Hepatocyte (in vitro differentiated cells): ENCODE measurements around the gene DOCK1. TPM values are rescaled to one million over a fixed set of nuclear protein-coding genes. Genes with fewer than 3 reads are reported as not detected.
A peak's percentile ranks its signal among the peaks of the same experiment; 100 is the strongest.

ENCODE experiments used
- DNase-seq: peaks from one replicate; pipeline ENCODE4 v3.0.0-alpha.2; 2016; ENCODE audit warnings: low spot score
- H2AFZ ChIP-seq: fragments of 200-600 bp; sonication (generic); 2 replicates; pipeline ENCODE4 v1.6.0; 2016; ENCODE audit warnings: antibody characterized with exemption, mild to moderate bottlenecking
- H3K27ac ChIP-seq: fragments of 200-600 bp; sonication (generic); 2 replicates; pipeline ENCODE4 v1.5.1; 2016; ENCODE audit warnings: mild to moderate bottlenecking
- H3K27me3 ChIP-seq: fragments of 200-600 bp; sonication (generic); 2 replicates; pipeline ENCODE4 v1.6.1; 2016
- H3K36me3 ChIP-seq: fragments of 200-600 bp; sonication (generic); replicated peaks from 2 replicates; pipeline ENCODE4 v1.5.1; 2016; ENCODE audit warnings: low read depth; ENCODE audit not compliant: insufficient read depth
- H3K4me1 ChIP-seq: fragments of 200-600 bp; sonication (generic); 2 replicates; pipeline ENCODE4 v1.5.1; 2016; ENCODE audit warnings: mild to moderate bottlenecking, moderate library complexity; ENCODE audit not compliant: insufficient read depth
- H3K4me2 ChIP-seq: fragments of 200-600 bp; sonication (generic); 2 replicates; pipeline ENCODE4 v1.6.0; 2016
- H3K4me3 ChIP-seq: fragments of 200-600 bp; sonication (generic); 2 replicates; pipeline ENCODE4 v1.5.1; 2016; ENCODE audit warnings: mild to moderate bottlenecking
- H3K79me2 ChIP-seq: fragments of 200-600 bp; sonication (generic); 2 replicates; pipeline ENCODE4 v1.6.0; 2017; ENCODE audit warnings: mild to moderate bottlenecking
- H3K9me2 ChIP-seq: fragments of 200-600 bp; sonication (generic); replicated peaks from 2 replicates; pipeline ENCODE4 v1.6.0; 2017; ENCODE audit warnings: mild to moderate bottlenecking; ENCODE audit not compliant: insufficient read depth
- H3K9me3 ChIP-seq: fragments of 200-600 bp; sonication (generic); 2 replicates; pipeline ENCODE4 v1.5.1; 2016; ENCODE audit warnings: low read depth, mild to moderate bottlenecking
- H4K20me1 ChIP-seq: fragments of 200-600 bp; sonication (generic); 2 replicates; pipeline ENCODE4 v1.6.0; 2016; ENCODE audit warnings: mild to moderate bottlenecking; ENCODE audit not compliant: insufficient read depth, poor library complexity, severe bottlenecking
- EZH2 ChIP-seq: fragments of 200-600 bp; sonication (generic); IDR thresholded peaks from 2 replicates; pipeline ENCODE4 v1.6.1; 2016; ENCODE audit warnings: antibody characterized with exemption, mild to moderate bottlenecking, borderline replicate concordance
- EZH2phosphoT487 ChIP-seq: fragments of 200-600 bp; sonication (generic); IDR thresholded peaks from one replicate; pipeline ENCODE4 v1.6.1; 2018; ENCODE audit warnings: antibody characterized with exemption, mild to moderate bottlenecking, low read depth, moderate library complexity; ENCODE audit not compliant: unreplicated experiment, severe bottlenecking
- WGBS: methylation state at CpG from one replicate; pipeline ENCODE4 v1.1.6; 2016; ENCODE audit warnings: low lambda C conversion rate; ENCODE audit errors: missing lambda C conversion rate; 5-methylcytosine and 5-hydroxymethylcytosine counted together
- polyA plus RNA-seq: library from polyadenylated mRNA; unstranded; fragments of >200 nt; fragmentation: Nextera tagmentation; extraction: Ambion mirVana; gene quantifications from 2 replicates; pipeline ENCODE4 v1.2.1, GENCODE V29; 2016
- total RNA-seq: library from RNA; depleted of rRNA; stranded (reverse); fragments of >200 nt; gene quantifications from 2 replicates; pipeline ENCODE4 v1.2.3, GENCODE V29; 2014
- TF ChIP-seq, protein P1 (sequence below): fragments of 200-600 bp; sonication (generic); IDR thresholded peaks from 2 replicates; pipeline ENCODE4 v1.5.1; 2016; ENCODE audit warnings: antibody characterized with exemption, mild to moderate bottlenecking; ENCODE audit not compliant: poor library complexity

DOCK1 gene
- total and polyA plus RNA-seq, 2 experiments from 2014 or later, result 16.0 to 55.5 TPM

DNA sequence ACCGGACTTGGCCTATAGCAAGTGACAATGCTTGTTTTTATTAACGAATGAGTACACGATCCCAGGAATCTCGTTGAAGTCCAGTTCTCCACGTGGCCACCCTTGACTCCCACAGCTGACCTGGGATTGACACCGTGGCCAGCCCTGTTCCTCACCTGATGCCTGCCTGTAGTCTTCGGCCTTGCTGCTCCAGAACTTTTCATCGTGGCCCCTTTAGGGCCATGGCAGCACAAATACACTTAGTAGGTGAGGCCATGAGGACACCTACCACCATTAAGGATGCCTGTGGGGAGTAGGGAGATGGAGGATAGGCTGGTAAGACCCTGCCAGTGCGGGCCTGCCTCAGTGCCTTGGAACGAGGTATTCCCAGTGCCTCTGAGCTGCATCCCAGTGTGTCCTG is 321.8 kb downstream of the DOCK1 start:
- Histone ChIP-seq H3K9me3 (no peaks in the 10 kb centered on the region), H3K79me2 (no peaks in the 10 kb centered on the region), H3K4me2 (no peak overlapping the region), H3K4me1 (no peaks in the 10 kb centered on the region), H3K27ac (no peak overlapping the region), H3K4me3 (no peak overlapping the region), H3K27me3 (no peaks in the 10 kb centered on the region), H3K9me2 (no peaks in the 10 kb centered on the region), H4K20me1 (no peaks in the 10 kb centered on the region), H3K36me3 (no peaks in the 10 kb centered on the region), H2AFZ (no peak overlapping the region)
- DNase-seq, result no peak
- TF ChIP-seq, protein P1, sequence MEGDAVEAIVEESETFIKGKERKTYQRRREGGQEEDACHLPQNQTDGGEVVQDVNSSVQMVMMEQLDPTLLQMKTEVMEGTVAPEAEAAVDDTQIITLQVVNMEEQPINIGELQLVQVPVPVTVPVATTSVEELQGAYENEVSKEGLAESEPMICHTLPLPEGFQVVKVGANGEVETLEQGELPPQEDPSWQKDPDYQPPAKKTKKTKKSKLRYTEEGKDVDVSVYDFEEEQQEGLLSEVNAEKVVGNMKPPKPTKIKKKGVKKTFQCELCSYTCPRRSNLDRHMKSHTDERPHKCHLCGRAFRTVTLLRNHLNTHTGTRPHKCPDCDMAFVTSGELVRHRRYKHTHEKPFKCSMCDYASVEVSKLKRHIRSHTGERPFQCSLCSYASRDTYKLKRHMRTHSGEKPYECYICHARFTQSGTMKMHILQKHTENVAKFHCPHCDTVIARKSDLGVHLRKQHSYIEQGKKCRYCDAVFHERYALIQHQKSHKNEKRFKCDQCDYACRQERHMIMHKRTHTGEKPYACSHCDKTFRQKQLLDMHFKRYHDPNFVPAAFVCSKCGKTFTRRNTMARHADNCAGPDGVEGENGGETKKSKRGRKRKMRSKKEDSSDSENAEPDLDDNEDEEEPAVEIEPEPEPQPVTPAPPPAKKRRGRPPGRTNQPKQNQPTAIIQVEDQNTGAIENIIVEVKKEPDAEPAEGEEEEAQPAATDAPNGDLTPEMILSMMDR, result no peak
- TF ChIP-seq EZH2phosphoT487 (no peak), EZH2 (no peak)
- 100% methylated on average over 10 of the region's 10 CpGs for WGBS

DNA sequence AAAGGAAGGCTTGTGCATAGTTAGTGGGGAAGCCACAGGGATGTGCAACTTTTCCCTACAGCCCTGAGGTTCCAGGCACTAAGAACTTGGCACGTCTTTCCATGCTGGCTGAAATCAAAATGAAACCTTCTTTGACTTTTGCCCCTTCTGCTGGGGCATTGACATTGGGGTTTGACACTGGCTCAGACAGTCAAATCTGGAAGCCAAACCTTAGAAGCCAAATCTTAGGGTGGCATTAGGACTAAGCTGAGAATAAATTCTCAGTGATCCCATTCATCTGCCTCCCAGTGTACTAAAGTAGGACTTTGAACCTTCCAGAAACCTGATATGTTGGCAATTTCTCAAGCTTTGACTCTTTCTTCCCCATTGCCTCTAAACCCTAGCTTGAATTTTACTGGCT is 322.4 kb downstream of the DOCK1 start:
- whole genome bisulfite sequencing, result 76% methylated on average over 1 of the region's 1 CpG
- Histone ChIP-seq H3K4me2 (no peak overlapping the region), H3K27me3 (no peaks in the 10 kb centered on the region), H3K9me2 (no peaks in the 10 kb centered on the region), H3K4me3 (no peak overlapping the region), H3K27ac (no peak overlapping the region), H3K79me2 (no peaks in the 10 kb centered on the region), H2AFZ (no peak overlapping the region), H3K36me3 (no peaks in the 10 kb centered on the region), H3K4me1 (no peaks in the 10 kb centered on the region), H4K20me1 (no peaks in the 10 kb centered on the region), H3K9me3 (no peaks in the 10 kb centered on the region)
- no peak for TF ChIP-seq EZH2
- TF ChIP-seq EZH2phosphoT487, result no peak
- TF ChIP-seq, protein P1, result no peak
- DNase-seq, result no peak

DNA sequence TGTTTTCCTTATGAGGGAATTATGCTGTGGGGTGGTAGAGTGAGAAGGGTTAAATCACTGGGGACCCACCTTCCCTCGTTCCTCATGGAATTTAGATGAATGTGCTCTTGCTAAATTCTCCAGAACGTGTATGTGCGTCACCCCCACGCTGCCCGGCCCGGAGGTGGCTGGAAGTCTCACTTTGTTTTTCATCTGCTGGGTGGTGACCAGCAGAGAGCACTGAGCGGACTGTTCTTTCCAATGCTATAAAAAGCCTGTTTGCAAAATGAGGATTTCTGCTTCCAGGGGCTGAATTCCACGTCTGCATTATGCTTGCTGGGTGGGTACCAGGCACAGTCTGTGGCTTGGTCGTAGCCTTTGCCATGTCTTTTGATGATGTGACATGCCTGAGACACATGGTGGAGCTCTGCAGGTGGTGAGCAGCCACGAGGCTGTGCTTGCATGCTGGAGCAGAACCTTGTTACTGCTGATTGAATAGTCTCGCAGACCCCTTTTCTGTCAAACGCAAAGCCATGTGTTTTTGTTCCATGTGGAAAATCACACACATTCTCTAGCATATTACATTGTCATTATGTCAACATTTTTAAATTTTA is 323.1 kb downstream of the DOCK1 start:
- no peaks in the 10 kb centered on the region for H3K9me2 ChIP-seq
- TF ChIP-seq, protein P1, result no peak
- no peaks in the 10 kb centered on the region for H3K36me3 ChIP-seq
- H3K4me2 ChIP-seq, result peak overlapping the region; percentile 22
- H3K27ac ChIP-seq, result no peak overlapping the region
- H3K9me3 ChIP-seq, result no peaks in the 10 kb centered on the region
- 55% methylated on average over 12 of the region's 12 CpGs for WGBS
- no peak overlapping the region for H3K4me3 ChIP-seq
- no peaks in the 10 kb centered on the region for H3K79me2 ChIP-seq
- no peak overlapping the region for H2AFZ ChIP-seq
- DNase-seq, result no peak
- H3K4me1 ChIP-seq, result no peaks in the 10 kb centered on the region
- no peaks in the 10 kb centered on the region for H3K27me3 ChIP-seq
- no peaks in the 10 kb centered on the region for H4K20me1 ChIP-seq

DNA sequence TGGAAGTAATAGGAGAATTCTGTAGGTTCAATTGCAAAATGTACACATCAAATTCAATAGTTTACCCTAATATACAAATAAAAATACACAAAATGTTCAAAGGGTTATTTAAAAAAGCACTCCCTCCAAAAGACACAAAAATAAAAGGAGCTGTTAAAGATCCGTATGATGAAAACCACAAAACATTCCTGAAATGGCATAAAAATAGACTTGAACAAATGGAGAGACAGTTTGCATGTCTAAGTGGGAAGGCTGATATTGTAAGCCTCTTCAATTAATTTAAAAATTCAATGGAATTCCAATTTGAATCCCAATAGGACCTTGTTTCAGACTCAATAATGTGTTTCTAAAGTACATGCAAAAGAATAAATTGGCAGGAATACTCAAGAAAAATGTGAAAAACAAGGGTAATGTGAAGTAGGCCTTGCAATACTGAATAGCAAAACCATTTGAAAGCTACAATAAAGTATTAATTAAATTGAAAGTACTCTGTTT is 329.1 kb downstream of the DOCK1 start:
- no peak for DNase-seq
- no peaks in the 10 kb centered on the region for H3K36me3 ChIP-seq
- no peaks in the 10 kb centered on the region for H3K9me2 ChIP-seq
- H3K27ac ChIP-seq, result no peak overlapping the region
- no peaks in the 10 kb centered on the region for H3K9me3 ChIP-seq
- no peak overlapping the region for H2AFZ ChIP-seq
- no peaks in the 10 kb centered on the region for H3K79me2 ChIP-seq
- H3K4me2 ChIP-seq, result no peak overlapping the region
- TF ChIP-seq, protein P1, result no peak
- TF ChIP-seq EZH2, result no peak
- TF ChIP-seq EZH2phosphoT487, result no peak
- 79% methylated on average over 1 of the region's 1 CpG for WGBS
- H3K27me3 ChIP-seq, result no peaks in the 10 kb centered on the region
- H3K4me3 ChIP-seq, result no peak overlapping the region
- no peaks in the 10 kb centered on the region for H3K4me1 ChIP-seq
- H4K20me1 ChIP-seq, result no peaks in the 10 kb centered on the region
